HL-60/S4 treated with retinoic acid at 250 ng/mL for 4 days and 3 days (cell line): ENCODE measurements around the gene RFNG.

Experiments
- in situ Hi-C: fragments of 300-500 bp; cut with MboI; formaldehyde crosslinking; loops from 2 replicates; pipeline ENCODE4 v1.7.0; 2022; ENCODE audit warnings: low sequenced_read_pairs

The RFNG gene

DNA sequence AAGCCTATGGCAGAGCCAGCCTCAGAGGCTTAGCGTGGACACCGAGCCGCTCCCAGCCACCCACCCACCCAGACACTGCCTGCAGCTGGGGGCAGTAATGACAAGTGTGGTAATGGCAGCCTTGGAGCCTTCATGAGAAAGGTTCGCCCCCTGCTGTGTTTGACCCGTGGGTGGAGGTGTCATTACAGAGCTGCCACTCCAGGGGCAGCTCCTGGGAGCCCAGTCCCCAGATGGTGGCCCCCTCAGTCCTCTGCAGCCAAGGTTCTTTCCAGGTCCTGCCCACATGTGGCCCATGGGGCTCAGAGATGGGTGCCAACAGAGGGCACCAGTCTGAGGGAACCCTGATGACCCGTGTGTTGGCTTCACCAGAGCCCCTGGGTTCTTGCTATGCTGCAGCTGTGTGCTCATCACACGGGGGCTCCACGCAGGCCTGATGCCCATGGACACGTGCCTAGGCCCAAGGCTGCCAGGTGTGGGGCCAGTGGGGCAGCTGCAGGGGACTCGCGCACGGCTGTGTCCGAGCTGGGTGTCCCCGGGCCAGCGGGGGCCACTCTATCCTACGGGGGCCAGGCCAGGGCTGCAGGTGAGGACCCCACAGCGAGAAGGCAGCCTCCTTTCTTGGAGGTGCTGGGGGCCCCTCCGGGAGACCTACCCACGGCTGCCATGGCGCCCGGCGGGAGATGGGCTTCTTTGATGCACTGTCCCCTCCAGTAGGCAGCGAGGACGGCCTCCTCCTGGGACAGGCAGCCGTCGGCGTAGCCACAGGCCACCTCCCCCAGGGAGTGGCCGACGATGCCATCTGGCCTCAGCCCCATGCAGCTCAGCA is 38.3 kb upstream of the RFNG start:
- in situ Hi-C loops, result no loop called here

DNA sequence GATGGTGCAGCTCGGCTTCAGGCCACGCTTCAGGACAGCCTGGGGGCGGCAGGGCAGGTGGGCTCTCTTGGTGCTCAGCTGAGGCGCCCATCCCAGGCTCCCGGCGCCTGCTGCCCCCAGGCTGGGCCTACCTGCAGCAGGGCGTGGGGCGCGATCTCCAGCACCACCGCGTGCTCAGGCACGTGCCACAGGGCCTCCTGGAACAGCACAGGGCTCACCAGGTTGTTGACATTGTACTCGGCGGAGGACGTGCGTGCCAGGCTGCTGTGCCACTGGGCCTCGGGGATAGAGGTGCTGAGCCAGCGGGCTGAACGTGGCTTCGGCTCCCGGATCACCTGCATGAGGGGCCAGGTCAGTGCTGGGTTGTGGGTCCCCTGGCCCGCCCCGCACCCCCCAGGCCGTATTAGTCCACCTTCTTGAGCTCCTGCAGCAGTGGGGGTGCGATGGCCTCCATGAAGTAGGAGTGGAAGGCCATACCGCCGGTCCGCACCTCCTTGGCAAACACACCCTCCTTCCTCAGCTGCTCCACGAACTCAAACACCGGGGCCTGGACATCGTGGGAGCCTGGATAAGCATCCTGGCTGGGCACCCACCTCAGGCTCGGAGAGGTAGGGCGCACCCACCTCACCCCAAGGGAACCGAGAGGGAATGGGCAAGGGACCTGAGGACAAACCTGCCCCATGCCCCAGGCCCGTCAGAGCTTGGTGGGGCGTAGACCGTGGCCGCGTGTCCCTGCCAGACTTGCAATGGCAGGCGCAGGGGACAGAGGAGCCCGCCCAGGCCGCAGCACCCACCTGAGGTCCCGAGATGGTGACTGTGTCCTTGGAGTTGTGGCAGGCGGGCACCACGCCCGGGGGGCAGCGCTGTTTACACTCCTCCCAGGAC is 37.5 kb upstream of the RFNG start:
- in situ Hi-C loops, result no loop called here

DNA sequence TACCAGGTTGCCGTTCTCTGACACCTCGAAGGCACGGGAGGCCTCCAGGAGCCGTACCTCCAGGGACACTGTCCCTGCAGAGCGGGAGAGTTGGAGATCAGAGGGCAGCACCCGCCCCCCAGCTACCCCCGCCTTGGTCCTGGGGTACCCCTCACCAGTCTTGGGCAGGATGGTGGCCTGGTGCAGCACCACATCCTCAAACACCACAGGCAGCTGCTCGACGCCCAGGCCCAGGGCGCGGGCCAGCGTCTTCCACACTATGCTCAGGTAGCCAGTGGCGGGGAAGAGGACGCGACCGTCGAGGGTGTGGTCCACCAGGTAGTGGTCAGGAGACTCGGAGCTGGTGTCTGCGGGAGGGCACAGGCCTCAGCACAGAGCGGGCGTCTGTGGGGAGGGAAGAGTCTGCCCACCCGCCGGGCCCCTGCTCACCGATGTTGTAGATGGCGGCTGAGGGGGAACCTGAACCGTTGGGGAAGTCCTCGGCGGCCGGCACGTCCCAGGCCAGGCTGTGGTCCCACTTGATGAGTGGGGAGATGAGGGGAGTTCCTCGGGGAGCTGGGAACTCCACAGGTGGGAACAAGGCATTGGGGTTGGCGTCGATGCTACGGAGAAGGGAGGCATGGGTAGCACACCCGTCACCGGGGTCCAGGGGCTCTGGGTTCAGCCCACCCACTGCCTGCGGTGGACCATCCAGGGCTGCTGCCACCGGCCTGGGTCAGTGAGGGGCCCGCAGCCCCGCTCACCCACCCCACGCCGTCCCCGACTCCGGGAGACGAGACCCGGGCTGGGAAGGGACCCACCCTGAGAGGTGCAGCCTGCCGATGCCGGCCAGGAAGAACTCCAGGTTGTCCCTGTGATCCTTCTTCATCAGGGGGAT is 36.6 kb upstream of the RFNG start:
- in situ Hi-C loops, result no loop called here

DNA sequence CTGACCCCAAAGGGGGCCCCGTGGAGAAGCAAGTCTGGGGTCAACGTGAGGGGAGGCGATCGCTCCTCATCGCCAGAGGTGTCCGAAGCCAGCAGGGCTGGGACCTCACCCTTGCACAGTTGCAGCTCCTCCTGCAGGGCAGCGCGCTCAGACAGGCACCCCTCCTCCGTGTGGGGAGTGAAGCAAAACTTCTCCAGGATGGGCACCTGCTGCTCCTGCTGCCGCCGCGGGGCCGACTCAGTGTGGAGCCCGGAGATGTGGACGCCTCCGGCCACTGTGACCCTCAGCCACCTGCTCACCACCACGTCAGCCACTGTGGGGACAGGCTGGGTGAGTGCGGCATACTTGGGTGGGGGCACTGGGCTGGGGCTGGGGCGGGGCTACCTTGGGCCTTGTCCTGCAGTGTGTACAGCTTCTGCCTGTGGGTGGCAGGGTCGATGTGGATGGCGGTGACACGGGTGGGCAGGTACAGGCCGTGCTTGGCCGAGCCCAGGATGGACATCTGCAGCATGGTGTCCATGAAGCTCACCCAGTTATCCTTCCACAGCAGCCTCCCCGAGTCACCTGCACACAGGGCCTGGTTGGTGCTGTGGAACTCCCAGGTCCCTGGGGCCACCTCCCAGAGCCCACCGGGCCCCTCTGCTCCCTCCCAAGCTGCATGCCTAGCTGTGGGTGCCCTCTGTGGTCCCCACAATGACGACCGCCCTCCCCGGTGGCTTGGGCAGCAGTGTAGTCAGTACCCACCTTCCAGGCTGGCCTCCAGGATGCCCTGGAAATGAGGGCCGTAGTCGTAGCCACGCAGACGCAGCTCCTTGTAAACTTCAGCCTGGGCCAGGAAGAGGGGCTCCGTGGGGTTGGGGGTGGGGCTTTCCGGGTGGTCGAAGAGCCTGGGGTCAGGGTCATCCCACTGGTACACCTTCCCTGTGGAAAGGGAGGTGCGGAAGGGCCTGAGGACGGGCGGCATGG is 35.6 kb upstream of the RFNG start:
- in situ Hi-C loops, result no loop called here

DNA sequence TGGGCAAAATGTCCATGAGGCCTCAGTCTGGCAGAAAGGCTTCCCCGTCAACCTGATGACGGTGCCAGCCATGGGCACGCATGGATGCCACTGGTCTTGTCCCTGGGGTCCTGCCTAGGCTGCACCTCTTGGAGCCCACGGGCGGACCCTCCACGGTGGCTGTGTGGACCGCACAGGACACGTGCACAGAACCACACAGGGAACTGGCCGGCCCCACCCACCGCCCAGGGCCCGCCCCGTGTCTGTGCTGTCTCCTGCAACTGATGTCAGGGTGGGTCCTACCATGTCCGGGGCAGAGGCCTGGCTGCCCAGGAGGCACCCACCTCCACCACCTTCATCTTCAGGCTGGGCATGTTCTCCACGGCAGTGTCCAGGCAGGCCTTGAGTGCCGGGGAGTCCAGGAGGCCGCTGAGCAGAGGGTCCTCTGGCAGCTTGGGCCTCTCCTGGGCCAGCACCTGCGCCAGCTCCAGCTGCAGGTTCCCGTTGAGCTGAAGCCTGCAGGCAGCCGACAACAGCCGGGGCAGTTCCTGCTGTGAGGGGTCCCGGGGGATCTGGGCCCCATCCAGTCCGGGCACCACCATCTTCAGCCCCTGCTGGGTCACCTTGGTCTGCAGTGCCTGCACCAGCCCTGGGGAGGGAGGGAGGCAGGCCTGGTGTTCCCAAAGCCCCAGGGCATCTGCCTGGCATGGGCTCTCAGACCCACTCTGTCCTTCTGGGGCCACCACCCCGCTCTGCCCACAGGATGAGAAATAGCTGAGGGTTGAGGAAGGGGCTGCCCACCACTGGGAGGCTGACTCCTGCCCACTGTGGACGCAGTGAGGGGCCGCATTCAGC is 34.5 kb upstream of the RFNG start:
- in situ Hi-C loops, result no loop called here

DNA sequence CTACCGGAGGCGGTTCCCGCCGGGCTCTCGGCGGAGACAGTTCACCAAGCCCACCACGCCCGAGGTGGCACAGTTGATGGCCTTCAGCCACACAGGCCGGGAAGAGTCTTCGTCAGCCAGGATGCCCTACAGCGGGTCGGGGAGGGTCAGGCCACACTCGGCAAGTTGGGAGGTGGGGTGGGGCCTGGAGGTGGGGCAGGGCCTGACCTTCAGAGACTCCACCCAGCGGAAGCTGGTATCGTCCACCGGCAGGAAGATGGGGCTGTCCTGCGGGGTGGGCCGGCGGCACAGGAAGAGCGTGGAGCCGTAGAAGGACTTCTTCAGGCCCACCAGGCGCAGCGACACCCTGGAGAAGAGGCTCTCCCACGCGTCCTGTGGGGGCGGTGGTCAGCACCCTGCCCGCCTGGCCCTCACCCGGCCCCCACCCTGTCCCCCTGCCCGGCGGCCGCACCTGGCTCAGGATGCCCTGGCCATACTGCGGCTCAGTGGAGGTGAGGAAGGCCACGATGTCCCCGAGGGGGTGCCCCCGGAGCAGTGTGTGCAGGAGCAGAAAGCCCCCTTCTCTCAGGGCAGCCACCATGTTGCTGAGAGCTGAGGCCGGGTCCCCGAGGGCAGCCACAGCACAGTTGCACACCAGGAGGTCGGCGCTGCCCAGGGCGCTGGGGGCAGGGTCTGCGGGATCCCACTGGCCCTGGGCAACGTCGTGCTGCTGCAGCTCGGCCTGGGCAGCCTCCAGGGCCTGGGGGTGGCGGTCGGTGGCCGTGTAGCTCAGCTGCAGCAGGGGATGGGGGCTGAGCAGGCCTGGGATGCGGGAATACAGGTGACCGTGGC is 33.6 kb upstream of the RFNG start:
- in situ Hi-C loops, result no loop called here

DNA sequence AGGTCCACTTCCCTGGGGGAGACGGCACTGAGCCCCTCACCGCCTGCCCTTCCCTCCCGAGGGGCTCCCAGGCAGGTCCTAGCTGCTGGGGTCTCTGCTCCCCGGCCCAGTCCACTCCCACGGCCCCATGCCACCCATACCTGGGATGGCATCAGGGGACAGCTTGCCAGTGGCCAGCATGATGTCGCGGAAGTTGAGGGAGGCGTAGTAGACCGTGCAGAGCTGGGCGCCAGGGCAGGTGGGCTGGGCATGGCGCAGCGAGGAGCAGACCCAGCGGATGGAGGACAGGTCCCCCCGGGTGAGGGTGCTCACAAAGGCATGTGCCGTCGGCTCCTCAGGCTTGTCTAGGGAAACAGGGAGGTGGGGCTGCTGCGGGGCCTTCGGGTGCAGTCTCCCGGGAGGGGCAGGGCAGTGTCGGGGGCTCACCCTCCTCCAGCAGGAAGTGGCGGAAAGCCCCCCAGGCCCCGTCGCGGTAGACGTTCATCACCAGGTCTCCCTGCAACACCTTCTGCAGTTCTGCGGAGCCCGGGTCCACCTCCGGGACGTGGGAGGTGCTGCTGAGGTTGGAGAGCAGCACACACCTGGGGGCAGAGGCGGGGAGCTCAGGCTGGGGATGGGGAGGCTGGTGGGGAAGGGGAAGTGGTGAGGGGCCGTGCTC is 32.9 kb upstream of the RFNG start:
- in situ Hi-C loops, result no loop called here

DNA sequence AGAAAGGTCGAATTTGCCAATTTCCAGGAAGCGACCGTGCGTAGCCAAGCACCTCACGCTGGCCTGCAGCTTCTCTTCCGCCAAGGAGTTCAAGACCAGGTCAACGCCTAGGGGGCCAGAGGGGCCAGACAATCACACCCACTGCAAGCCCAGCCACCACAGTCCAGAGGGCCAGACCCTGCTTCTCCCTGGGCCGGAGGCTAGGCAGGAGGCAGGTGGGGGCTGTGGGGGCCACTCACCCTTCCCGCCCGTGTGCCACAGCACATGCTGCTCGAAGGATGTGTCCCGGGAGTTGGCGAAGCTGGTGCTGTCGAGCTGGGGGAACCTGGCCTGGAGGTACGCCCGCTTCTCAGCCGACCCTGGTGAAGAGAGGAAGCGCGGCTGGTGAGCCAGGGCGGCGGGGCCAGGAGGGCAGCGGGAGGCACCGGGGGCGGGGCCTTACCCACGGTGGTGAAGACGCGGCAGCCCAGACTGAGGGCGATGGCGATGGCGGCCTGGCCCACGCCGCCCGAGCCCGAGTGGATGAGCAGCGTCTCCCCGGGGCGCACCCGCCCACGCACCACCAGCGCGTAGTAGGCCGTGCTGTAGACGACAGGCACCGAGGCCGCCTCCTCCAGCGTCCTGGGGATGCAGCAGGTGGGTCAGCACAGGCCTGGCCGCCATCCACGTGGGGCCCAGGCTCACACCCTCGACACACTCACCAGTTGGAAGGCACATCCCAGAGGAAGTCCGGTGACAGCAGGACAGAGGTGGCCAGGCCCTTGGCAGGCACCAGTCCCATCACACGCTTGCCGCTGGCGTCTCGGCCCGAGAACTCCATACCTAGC is 32.1 kb upstream of the RFNG start:
- in situ Hi-C loops, result no loop called here

DNA sequence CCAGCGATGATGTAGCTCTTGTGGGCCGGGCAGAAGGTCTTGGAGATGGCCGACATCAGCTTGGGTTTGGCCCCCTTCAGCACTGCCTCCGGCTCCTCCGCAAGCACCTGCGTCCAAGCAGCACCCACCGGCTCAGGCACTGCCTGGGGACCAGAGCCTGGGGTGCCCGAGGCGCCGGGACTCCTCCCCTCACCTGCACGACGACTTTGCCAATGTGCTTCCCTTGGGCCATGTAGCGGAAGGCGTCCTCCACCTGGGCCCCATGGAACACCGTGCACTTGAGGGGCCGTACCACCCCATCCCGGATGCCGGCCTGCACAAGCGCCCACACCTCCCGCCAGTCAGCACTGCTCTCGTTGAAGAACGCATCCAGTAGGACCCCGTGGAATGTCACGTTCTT is 31.4 kb upstream of the RFNG start:
- in situ Hi-C loops, result no loop called here

DNA sequence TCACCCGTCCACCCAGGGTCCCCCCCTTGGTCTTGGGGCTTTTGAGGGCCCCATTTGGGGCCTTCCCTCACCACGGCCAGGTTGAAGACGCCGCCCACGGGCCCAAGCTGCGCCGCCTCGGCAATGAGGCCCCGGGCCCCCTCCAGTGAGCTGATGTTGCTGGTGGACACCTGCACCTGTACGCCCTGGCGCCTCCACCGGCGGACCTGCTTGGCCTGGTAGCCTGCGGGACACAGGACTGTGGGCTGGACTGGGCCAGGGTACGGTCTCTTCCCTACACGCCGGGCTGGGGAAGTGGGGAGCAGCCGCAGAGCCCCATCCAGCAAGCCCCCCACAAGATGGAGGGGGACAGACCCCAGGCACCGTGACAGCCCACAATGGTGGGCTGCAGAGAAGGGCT is 30.8 kb upstream of the RFNG start:
- in situ Hi-C loops, result no loop called here

DNA sequence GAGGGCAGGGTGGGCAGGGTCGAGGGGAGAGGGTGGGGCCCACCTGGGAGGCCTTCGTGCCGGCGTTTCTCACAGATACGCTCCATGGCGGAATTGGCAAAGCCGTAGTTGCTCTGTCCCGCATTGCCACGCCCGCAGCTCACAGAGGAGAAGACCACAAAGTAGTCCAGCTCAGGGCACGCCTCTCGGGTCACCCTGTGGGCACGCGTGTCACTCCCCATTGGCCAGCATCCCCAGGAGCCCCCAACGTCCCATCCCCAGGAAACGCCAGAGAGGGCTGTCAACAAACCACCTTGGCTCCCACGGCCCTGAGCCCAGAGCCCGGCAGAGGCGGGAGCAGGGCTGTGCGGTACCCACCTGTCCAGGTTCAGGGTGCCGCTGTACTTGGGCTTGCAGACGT is 30.4 kb upstream of the RFNG start:
- in situ Hi-C loops, result no loop called here

DNA sequence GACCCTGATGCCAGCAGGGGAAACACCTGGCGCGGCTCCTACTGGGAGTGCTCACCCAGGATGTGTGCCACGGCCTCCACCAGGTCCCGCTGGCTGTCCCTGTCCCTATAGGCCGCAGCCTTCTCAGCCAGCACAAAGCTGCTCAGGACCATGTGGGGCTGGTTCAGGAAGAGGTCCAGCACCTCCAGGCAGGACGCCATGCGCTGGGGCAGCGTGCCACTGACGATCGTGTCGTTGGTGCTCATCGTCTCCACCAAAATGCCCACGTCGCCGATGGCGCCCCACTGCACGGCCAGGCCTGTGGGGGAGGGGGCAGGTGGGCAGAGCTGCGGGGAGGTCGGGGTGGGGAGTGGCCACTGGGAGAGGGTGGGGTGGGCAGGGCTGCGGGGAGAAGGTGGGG is 29.9 kb upstream of the RFNG start:
- in situ Hi-C loops, result no loop called here

DNA sequence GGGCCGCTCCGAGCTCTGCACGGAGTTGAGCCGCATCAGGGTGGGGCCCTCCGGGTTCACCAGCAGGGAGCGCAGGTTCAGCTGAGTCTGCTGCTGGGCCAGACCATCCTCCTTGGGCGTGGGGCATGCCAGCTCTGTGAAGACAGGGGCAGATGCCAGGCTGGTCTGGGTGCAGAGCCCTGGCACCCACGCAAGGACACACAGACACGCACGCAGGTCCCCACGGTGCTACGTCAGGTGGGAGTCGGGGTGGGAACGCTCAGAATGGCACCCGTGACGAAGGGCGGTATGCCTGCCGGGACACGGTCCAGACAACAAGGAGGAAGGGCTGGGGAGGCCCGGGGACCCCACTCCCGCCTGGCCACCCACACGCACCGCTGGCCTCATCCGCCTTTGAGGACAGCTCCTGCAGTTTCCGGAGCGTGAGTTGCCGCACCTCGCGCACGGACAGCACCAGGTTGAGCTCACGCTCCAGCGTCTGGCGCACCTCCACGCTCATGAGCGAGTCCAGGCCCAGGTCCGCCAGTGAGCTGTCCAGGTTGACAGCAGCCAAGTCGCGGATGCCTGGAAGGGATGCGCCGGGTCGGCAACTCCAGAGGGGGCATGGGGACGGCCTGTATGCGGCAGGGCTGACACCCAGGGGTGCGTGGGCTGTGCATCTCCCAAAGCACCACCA is 29.3 kb upstream of the RFNG start:
- in situ Hi-C loops, result no loop called here

DNA sequence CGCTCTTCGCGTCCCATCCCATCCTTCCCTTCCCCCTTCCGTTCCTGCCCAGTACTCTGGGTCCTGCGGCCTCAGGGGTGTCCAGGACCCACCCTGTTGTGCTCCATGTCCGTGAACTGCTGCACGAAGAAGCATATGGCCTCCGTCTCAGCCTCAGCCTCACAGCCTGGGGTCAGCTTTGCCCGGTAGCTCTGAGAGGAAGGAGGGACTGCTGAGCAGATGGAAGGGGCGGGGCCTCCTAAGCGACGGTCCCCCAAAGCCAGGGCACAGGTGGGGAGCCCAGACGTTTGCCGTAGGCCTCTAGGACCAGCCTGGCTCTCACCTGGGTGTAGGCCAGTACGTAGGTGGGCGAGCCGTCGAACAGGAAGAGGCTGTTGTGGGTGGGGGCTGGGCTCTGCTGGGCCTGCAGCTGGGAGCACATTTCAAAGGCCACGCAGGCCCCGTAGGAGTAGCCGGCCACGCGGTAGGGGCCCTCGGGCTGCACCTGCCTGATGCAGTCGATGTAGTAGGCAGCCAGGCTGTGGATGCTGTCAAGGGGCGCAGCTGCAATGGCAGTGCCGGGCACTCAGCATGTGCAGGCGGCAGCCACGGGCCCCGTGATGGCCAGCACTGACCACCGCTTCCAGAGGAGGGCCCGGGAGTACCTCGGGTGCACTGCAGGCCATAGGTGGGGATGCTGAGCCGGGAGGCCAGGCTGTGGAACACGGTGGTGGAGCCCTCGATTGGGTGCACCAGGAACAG is 28.6 kb upstream of the RFNG start:
- in situ Hi-C loops, result no loop called here

DNA sequence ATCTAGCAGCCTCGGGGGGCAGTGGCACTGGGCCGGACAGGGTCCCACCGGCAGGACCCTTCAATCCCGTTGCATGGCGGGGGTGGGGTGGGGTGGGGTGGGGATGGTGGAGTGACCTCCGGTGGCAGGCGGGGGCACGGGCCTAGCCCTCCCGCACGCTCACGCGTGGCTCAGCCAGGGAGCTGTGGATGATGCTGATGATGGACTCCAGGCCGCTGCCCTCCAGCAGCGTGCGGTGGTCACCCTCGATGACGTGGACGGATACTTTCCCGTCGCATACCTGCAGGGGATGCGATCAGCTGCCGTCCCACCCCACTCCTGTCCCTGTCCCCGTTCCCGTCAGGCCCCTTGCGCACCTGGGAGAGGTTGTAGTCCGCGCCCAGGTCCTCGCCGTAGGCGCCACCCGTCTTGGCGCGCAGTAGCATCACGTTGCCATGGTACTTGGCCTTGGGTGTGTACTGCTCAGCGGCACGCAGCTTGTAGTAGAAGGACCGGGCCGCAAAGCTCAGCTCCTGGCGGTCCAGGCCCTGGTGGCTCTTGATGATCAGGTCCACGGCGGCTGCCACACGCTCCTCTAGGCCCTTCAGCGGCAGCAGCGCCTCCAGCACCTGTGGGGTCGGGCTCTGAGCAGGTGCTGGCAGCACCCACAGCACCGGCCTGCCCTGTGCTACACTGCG is 27.5 kb upstream of the RFNG start:
- in situ Hi-C loops, result no loop called here
